NCI-H128 (cell line): Measurements from ENCODE around the gene CHI3L1.
A peak's percentile ranks its signal among the peaks of the same experiment; 100 is the strongest.
"Not testable (repeated sequence)": the region's sequence is repeated elsewhere in the genome, so short reads cannot be mapped to it uniquely, and the experiment has no call there.

Source experiments
- DNase-seq: peaks from one replicate; lab custom pipeline; 2025; ENCODE audit not compliant: unreplicated experiment; lab: John Stamatoyannopoulos, UW

The CHI3L1 gene

DNA sequence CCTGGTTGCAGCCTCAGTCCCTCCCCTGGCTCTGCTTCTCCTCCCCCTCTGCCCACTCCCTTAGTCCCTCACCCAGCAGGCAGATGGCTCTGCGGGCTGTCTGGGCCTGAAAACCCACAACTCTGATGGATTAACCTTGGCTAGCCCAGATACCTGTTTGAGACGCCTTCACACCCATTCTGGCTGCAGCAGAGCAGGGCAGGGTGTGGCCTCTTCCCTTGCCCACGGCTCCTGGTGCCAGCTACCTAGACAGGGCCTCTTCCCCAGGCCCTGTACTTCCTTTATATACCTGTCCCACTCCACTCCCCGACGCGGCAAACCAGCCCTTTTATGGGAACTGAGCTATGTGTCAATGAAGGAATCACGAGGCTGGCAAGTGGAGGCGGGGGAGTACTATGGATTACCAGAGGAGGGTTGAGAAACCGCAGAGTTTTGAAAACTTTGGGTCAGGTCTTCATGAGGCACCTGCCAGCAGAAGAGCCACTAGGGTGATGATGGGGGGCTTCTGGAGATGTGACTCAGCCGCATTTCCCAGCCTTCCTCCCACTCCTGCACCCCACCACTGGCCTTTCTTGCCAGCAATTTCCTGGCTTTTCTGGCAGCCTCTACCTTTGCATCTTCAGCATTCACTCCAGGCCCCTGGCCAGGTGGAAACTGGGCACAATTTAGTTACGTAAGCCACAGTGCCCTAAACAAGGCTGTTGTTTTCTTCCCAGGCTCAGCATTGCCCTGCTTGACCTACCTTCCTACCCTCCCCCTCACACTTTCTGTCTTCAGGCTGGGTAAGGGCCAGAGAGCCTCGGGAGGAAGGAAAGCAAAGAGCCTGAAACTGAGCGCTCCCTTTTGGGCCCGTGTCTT, at the start of gene CHI3L1:
Gene CHI3L1 (minus strand): TSS at position 259 of the 858 bp plus-strand sequence. CDS start 81 bp downstream, at position 178.
- DNase-seq, result no peak

DNA sequence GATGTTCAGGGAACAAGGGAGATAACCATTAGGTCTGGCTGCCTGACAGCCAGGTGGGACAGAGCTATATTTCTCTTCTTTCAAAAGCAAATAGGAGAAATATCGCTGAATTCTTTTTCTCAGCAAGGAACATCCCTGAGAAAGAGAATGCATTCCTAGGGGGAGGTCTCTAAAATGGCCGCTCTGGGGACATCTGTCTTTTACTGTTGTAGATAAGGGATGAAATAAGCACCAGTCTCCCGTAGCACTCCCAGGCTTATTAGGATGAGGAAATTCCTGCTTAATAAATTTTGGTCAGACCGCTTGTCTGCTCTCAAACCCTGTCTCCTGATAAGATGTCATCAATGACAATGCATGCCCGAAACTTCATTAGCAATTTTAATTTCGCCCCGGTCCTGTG, 48.4 kb upstream of the CHI3L1 start:
- DNase-seq, result not testable (repeated sequence)

DNA sequence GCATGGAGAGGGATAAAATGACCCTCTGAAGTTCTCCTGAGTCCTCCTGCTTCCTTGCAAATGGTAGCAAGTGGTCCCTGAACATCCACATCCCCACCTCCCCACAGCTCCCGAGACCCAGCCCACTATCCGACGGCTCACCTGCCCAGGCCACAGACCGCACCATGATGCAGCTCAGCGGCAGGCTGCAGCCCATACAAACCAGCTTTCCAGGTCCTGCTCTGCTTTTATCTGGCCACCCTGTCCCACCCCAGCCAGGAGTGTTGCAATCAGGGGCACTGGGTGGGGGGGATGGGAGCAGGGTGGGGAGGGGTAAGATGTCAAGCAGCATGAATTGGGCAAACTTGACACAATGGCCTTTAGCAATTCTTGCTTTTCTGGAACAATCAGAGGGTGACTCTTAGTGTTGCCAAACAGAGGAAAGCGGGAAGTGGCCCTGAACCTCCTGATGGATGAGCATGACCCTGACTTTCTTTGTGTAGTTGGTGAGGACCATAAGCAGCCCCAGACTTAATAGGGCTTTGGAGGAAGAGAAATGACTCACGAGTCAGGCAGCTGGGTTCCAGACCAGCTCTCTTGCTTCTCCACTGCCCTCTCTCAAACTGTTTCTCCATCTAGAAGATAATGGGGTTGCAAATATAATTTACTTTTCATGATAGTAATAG, 43.1 kb upstream of the CHI3L1 start, which contains the start of gene CHIT1:
Gene CHIT1 (minus strand): TSS at position 203 of the 665 bp plus-strand sequence. CDS start 37 bp downstream, at position 166.
- no peak for DNase-seq

DNA sequence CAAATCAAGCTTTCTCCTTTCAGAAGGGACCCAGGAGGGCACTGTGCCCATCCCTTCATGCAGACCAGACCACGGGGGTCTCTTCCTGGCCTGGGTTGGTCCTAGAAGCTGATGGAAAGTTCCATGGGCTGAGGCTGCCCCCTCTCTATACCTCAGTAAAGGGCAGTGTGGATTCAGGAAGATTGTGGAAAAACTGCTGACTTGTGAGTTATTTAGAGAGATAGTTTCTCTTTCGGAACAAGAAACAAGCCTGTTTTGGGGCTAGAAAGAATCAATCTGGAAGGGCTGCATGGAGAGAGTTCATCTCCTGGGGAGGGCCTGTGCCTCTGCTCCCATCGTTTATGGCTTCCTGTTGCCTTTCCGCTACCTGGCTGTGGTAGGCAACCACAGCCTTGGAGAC, 42.2 kb upstream of the CHI3L1 start:
- no peak for DNase-seq

DNA sequence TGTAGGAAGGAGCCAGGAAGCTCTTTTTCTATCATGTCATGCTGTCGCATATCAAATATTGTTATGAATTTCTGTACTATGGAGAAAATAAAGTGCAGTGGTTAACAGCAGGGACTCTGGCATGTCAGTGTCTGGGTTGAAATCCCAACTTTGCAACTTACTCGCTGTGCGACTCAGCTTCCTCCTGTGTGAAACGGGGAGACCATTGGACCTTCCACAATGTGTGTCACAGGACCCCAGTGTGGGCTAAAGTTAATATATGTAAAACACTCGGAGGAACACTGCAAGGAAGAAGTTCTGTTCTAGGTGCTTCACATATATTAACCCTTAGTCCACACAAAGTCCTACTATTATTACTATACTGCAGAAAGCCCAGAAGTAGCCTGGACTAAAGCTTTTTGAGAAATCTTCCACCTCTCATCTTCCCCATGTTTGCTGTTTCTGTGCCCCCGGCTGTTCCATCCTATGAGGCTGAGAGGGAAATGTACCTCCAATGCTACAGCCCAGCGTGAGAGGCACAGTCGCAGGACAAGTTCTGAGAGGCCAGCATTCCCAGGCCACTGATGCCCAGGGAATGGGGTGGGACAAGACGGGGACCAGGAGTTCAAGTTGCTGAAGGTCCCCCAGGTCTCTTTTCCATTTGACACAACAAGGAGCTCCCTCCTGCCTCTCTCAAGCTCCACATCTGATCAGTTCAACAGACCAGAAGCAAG, 41.0 kb upstream of the CHI3L1 start:
- DNase-seq, result no peak

DNA sequence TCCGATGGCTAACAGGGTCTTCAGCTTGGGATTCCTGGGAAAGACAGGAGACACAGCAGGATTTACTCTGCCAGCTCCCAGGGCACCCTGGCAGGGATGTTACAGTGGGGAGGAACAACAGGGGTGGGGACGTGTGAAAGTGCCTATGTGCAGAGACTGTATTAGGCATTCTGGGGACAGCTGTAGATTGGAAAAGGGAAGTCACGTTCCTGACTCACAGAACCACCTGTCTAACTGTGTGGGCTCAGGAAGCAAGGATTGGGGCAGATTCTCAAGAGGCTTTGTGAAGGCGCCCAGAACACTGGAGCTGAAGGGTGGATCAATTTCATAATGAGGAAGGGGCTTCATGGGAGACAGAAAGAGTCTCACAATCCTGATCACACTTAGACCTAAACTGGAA, 38.6 kb upstream of the CHI3L1 start:
- DNase-seq, result no peak

DNA sequence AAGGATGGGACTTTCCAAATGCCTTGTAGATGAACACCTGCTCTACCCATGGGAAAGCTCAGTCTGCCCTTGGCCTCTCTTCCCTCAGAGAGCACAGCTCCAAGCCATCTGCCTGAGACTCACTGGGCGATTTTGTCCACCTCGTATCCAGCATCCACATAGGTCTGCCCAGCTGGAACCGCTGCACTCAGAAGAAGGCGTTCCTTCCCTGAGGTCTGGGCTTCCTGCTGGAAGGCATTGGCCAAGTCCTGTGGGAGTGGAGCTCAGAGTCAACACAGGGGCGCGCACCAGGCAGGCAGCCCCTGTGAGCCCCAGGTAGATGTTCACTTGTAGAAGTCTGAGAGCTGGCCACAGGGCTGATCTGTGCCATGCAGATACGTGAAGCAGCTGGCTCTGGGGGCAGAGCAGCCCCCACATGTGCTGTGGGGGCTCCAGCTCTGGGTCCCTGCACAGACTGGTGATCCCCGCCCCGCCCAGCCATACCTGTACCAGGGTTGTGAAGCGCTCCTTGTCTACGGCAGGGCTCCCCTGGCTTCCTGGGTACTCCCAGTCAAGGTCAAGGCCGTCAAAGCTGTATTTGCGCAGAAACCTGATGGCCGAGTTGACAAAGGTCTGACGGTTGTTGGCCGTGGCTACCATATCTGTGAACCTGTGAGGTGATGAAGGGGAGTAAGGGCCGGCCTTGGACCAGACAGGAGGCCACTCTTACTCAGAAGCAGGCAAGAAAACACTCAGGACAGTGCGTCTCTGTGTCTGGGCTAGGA, 36.7 kb upstream of the CHI3L1 start:
- DNase-seq, result no peak

DNA sequence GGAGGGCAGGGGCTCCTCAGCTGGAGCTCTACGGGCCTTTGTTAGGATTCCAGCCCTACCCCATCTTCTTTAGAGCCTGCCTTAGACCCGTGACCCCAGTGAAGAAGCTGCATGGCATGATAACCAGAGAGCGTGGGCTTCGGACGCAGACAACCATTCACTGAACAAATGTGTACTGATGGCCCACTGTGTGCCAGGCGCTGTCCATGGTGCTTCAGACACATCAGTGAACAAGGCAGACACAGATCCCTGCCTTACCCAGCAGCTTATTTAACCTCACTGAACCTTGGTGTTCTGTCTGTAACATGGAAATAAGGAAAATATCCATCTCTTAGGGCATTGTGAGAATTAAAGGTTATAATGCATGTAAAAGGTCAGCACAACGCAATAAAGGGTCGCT, 33.4 kb upstream of the CHI3L1 start:
- no peak for DNase-seq

DNA sequence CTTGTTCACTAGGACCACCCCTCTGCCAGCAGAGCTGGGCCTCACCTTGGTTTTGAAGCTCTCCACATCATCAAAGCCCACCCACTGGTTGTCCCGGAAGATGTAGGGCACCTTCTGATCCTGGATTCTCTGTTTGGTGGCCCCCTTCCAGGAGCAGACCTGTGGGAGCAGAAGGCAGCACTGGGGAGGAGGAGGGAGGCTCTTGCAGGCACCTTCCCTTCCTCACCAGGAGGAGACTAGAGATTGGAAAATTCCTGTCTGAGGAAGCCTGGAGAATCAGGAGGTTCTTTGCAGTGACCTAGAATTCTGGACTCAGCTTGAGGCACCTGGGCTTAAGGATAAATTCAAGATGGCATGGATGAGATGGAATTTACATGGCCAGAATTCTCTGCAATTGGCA, 32.7 kb upstream of the CHI3L1 start:
- DNase-seq, result no peak

DNA sequence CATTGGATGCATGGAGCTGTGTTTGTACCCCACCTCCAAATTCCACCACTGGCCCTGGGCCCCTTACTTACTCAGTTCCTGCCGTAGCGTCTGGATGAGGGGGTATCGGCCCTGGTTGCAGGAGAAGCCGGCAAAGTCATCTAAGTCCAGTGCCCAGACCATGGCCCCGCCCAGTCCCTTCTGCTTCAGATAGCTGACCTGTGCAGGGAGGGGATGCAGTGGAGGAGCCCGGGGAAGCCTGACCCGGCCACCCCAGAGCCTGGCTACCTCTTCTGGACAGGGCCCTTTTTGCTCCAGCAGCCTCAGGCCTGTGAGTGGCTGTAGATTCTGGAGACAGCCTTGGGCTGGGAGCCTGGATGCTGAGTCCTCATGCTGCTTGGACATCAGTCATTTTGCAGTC, 31.2 kb upstream of the CHI3L1 start:
- no peak for DNase-seq

DNA sequence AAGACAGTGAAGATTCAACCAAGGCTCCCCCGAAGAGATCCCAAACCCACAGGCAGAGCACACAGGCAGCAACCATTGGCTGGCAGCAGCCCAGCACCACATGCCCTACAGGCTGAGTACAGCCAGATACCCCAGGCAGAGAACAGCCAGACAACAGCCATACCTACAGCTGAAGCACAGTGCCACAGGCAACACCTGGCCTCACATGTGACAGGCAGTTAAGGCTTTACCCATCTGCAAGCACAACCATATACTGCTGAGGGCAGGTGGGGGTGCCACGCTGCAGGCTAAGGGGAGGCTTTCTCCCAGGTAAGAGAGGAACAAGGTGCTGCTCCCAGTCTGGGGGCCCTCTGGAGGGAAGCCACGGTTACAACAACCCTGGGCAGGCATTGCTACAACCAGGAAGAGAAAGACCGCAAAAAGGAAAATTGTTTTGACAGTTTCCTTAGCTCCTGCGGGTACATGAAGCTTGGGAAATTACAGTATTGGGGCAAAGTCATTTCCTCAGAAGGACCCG, 30.7 kb upstream of the CHI3L1 start:
- no peak for DNase-seq

DNA sequence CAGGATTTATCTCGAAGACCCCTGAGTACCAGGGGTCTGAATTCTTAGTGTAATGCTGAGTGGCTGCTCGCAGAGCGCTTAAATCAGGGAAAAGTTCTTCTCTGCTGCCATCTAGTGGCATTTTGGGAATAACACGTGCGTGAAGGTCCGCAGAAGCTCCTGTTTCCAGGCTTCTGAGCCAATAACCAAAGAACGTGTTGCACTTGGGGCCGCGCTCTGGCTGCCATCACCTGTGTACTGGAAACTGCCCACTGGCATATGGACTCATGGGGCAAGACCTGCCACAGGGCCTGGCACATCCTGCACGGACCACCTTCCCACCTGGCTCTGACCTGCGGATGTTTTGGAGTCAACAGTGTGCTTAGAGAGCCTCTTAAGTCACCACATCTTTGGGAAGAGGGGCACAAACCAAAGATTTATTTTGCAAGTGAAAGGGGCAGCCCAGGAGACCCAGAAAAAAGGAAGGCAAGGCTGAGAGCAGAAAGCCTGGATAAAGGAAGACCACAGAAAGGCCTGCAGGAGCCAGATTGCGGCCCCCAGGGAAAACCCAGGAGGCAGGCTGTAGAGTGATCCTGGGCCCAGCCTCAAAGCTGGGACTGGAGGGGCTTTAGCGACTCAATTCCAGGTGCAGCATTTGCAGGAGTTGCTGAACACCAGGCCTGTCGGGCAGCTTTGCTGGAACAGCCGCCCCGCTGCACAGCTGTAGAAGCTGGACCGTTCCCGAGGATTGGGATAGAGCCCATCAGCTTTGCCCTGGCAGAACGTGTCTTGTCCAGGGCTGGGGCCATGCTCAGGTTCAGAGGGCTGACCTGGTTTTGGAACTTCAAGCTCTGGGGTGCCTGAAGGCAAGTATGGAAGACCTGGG, 30.0 kb upstream of the CHI3L1 start:
- peak; percentile 92 for DNase-seq

DNA sequence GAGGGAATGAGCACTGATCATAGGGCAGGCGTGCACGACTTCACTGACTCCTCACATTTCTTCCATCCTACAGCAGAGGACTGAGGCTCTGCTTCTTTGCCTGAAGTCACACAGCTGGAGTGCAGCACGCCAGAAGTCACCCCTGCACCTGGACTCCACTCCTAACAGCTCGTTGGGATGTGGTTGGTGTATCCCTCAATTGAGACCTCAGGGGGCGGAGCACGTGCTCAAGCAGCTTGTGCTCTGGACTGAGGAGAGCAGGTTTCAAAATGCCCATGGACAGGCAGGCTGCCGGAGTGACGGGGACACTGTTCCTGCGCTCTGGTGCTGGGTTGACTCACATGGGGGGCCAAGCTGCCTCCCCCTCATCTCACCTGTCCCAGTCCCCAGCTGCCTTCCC, 29.1 kb upstream of the CHI3L1 start:
- DNase-seq, result no peak

DNA sequence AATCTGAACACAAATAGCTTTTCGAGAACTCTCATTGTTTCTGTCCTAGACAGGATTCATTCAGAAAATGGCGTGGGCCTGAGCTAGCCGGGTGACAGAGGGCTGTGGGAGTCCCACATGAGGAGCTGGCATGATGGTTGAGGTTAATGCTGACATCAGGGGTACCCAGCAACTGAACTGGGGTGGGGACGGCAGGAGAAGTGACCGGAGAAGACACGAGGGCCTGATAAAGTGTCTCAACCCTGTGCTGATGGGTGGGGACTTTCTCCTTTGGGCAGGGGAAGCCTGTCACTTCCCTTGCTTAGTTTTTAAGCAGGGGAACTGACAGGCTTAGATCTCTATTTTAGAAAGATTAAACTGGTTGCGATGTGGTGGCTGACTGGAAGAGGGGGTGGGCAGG, 28.4 kb upstream of the CHI3L1 start:
- no peak for DNase-seq

DNA sequence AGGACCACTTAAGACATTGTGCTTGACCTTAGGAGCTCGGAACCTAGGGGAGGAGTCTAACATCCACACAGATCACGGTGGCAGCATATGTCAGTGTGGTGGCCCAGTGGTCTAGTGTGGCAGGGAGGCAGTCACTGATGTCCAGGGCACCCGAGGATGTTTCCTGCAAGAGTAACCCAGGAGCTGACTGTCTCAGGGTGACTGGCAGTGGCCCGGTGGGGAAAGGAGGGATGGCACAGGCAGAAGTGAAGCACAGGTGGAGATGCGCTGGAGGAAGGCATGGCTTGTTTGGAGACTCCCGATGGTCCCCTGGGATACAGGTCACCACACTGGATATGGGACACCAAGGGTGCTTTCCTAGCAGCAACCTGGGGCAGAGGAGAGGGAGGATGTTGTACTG, 26.6 kb upstream of the CHI3L1 start:
- DNase-seq, result no peak

DNA sequence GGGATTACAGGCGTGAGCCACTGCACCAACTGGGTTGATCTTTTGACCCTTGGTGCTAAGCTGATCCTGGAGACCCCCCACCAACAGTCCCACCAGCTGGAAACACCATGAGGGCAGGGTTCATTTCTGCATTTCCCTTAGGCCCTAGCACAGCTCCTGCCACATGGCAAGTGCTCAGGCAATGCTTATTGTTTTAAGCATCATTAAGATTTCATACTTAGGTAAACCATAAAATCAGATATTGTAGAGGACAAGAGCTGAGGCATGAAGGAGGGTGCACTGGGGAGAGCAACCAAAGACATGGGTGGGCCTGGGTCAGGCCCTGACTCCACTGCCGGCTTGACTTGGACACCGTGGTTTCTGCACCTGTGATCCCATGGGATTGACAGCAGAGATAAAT, 25.3 kb upstream of the CHI3L1 start:
- no peak for DNase-seq

DNA sequence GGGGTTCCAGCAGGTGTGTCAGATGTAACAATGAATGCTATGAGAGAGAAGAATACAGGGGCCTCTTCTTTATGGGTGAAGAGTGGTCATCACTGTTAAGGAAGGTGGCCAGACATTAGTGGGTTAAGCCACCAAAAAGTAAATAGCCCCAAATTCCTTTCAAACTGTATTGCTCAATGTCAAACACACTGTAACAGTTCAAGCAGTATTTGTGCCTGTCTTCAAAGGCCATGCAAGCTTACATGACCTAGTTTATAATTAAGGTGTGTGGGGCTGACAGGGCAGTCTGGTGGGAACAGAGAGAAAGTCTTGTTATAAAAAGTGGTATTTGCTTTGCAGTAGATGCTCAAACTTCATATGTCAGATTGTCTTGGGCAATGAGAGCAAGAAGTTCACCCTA, 24.5 kb upstream of the CHI3L1 start:
- DNase-seq, result no peak

DNA sequence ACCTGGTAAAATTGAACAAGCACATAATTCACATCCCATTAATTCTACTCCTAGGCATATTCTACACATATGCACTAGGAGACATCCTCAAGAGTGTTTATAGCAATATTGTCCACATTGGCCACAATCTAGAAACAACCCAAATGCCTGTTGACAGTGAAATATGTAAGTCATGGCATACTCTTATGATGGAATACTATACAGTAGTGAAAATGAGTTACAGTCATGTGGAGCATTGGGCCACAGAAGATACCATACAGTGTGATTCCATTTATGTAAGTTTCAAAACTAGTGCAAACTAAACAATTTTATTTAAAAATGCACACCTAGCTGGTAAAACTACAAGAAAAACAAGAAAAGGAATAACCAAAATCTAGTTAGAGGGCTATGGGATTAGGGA, 23.8 kb upstream of the CHI3L1 start:
- no peak for DNase-seq

DNA sequence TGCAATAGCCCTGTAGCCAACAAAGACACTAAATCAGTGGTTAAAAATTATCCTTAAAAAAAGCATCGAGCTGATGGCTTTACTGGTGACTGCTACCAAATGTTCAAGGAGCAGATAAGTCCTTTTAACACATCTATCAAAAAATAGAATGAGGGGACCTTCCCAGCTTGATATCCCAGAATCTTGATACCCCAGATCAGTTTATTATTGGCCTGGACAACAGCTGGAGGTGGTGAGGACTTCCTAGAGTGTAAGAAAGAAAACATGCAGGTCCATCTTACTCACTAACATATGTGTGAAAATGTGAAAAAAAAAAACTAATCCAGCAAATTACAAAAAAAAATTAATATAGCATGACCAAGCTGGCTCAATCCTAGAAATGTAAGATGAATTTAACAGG, 21.7 kb upstream of the CHI3L1 start:
- DNase-seq, result no peak

DNA sequence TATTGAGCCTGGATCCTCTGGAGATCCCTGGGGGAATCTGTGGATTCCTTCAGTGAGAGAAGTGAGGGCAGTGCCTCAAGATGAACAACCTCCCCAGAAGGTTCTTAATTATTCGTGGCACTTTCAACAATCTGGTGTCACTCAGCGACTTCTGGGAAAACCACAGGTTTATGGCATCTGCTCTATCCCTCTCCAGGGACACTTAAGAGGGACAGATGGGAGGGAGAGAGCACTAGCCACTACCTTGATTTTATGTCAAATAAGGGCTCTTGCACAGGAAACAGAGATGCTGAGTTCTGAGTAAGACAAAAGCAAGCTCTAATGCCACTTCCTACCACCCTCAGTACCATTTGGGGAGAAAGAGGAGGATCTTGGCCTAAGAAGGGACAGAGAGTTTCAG, 21.2 kb upstream of the CHI3L1 start:
- DNase-seq, result no peak
